ENCODE measurements around the gene CFLAR. TPM values are rescaled to one million over a fixed set of nuclear protein-coding genes. Genes with fewer than 3 reads are reported as not detected.
A peak's percentile ranks its signal among the peaks of the same experiment; 100 is the strongest.

The CFLAR gene
- total and polyA plus RNA-seq, 2 of the 13 experiments (the other 11 are each of a cell fraction or from before 2014, with no cell fraction given): 43.8 to 92.1 TPM

GRCh38 chr2:201158111-201158929 is 42.4 kb downstream of the CFLAR start (continued):
- TF ChIP-seq ZNF646 (CRISPR knock-in tag; IDR thresholded peaks at IDR 0.05): no peak
- TF ChIP-seq PHF20 (CRISPR knock-in tag; IDR thresholded peaks at IDR 0.05): no peak
- peak; percentile 49 for TF ChIP-seq BCL6 (CRISPR knock-in tag; IDR thresholded peaks at IDR 0.05)
- TF ChIP-seq E2F1 (CRISPR knock-in tag; IDR thresholded peaks at IDR 0.05): no peak
- no peak for TF ChIP-seq ZNF773 (CRISPR knock-in tag; IDR thresholded peaks at IDR 0.05; ENCODE audit: borderline replicate concordance)
- 0 out of 2 replicates have a peak, but pooled peaks have one; percentile 37 for TF ChIP-seq GTF3A (CRISPR knock-in tag; conservative IDR thresholded peaks at IDR 0.05)
- TF ChIP-seq ZNF275 (CRISPR knock-in tag; IDR thresholded peaks at IDR 0.05; ENCODE audit: borderline replicate concordance): no peak
- no peak for TF ChIP-seq ZBTB38 (CRISPR knock-in tag; IDR thresholded peaks at IDR 0.05)
- TF ChIP-seq NR2C2 (CRISPR knock-in tag; IDR thresholded peaks at IDR 0.05; ENCODE audit: borderline replicate concordance): 0 out of 2 replicates have a peak, but pooled peaks have one; percentile 11
- peak; percentile 46; the same call in 1 of the 2 replicates for TF ChIP-seq NFYC (CRISPR knock-in tag; IDR thresholded peaks at IDR 0.05)
- peak; percentile 63; the same call in 1 of the 2 replicates for TF ChIP-seq ARID5B (CRISPR knock-in tag; IDR thresholded peaks at IDR 0.05)
- TF ChIP-seq MAX (IDR thresholded peaks at IDR 0.05): peak; percentile 29; the same call in 1 of the 2 replicates
- TF ChIP-seq TFAP4 (IDR thresholded peaks at IDR 0.05; ENCODE audit: borderline replicate concordance, low read depth): peak; percentile 81; the same call in 1 of the 2 replicates
- TF ChIP-seq ZBTB7A (CRISPR knock-in tag; IDR thresholded peaks at IDR 0.05): no peak
